AG04449 (cell line): ENCODE data around the gene CAD.

Source experiments
- CTCF ChIA-PET: fragments of 350-600 bp; formaldehyde crosslinking; extraction: SDS; loops from one replicate; lab custom pipeline; 2021; ENCODE audit warnings: antibody characterized with exemption; lab: Yijun Ruan, JAX
- POLR2A ChIA-PET: fragments of 400-600, 350-600 bp; formaldehyde crosslinking; extraction: SDS; loops from one replicate; lab custom pipeline; 2020; ENCODE audit warnings: antibody characterized with exemption, inconsistent platforms; lab: Yijun Ruan, JAX
- DNase-seq: peaks from one replicate; pipeline ENCODE4 v3.0.0-alpha.2; 2010; ENCODE audit warnings: low read depth, low spot score
- H3K4me3 ChIP-seq: 2 replicates; pipeline ENCODE4 v1.5.1; 2011; ENCODE audit warnings: low read depth, mild to moderate bottlenecking, control low read depth, low read length
- CTCF ChIP-seq: IDR thresholded peaks from one replicate; pipeline ENCODE4 v1.5.1; 2011; ENCODE audit warnings: mild to moderate bottlenecking, moderate library complexity, low read length, control low read depth, inconsistent platforms; ENCODE audit not compliant: insufficient read depth; ENCODE audit errors: missing control alignments

The CAD gene

GRCh38 chr2:27205206-27205605, 12.0 kb upstream of the CAD start:
- ChIA-PET POLR2A (no interaction called here), CTCF (interaction anchor here (1.3 kb wide), 1 partner anchor 14 kb away, joined by 4 read pairs; no protein-coding TSS in a partner anchor)
- no peak for TF ChIP-seq CTCF
- no peak overlapping the region for H3K4me3 ChIP-seq
- DNase-seq = no peak

- ChIA-PET CTCF (interaction anchor here (1.3 kb wide), 1 partner anchor 15 kb away, joined by 4 read pairs; no protein-coding TSS in a partner anchor), POLR2A (no interaction called here)
- H3K4me3 ChIP-seq = no peak overlapping the region
- no peak for DNase-seq
- no peak for TF ChIP-seq CTCF
Observed at GRCh38 chr2:27206346-27206745, 10.8 kb upstream of the CAD start.

GRCh38 chr2:27208486-27209050, 8.6 kb upstream of the CAD start:
- TF ChIP-seq CTCF = no peak
- no peak for DNase-seq
- H3K4me3 ChIP-seq = no peak overlapping the region
- ChIA-PET POLR2A (interaction anchor here (1.0 kb wide), 1 partner anchor 14 kb away, joined by 3 read pairs; no protein-coding TSS in a partner anchor), CTCF (no interaction called here)

- ChIA-PET POLR2A (no interaction called here), CTCF (interaction anchor here (0.9 to 1.4 kb wide), 2 partner anchors 15 to 94 kb away, joined by 3 read pairs; no protein-coding TSS in a partner anchor)
- no peak overlapping the region for H3K4me3 ChIP-seq
Observed at GRCh38 chr2:27209621-27210401, 7.4 kb upstream of the CAD start.

GRCh38 chr2:27211241-27211942, 5.8 kb upstream of the CAD start:
- no peak for DNase-seq
- H3K4me3 ChIP-seq = peak overlapping the region; percentile 91
- POLR2A ChIA-PET = interaction anchor here (0.9 to 1.4 kb wide), 2 partner anchors 69 to 77 kb away, joined by 3 to 5 read pairs; partner anchors contain the start of gene PREB
- CTCF ChIA-PET = interaction anchor here (1.1 to 1.9 kb wide), 7 partner anchors 20 to 115 kb away, joined by 3 to 8 read pairs (median 5); no protein-coding TSS in a partner anchor
- no peak for TF ChIP-seq CTCF

More at GRCh38 chr2:27209621-27210401, 7.4 kb upstream of the CAD start:
- TF ChIP-seq CTCF = no peak
- no peak for DNase-seq
